BJ (cell line): Measurements from ENCODE around the gene FAM162A. TPM values are rescaled to one million over a fixed set of nuclear protein-coding genes. Genes with fewer than 3 reads are reported as not detected.
"Not testable (repeated sequence)": the region's sequence is repeated elsewhere in the genome, so short reads cannot be mapped to it uniquely, and the experiment has no call there.

Source experiments
- CTCF ChIA-PET: fragments of 350-600 bp; formaldehyde crosslinking; extraction: SDS; loops from one replicate; lab custom pipeline; 2021; ENCODE audit warnings: antibody characterized with exemption, inconsistent platforms; lab: Yijun Ruan, JAX
- POLR2A ChIA-PET: fragments of 300-600 bp; sonication (Branson Sonifier 250); formaldehyde crosslinking; extraction: SDS; loops from one replicate; lab custom pipeline; 2021; ENCODE audit warnings: antibody characterized with exemption; lab: Charles Lee
- DNase-seq: peaks from one replicate; pipeline ENCODE4 v3.0.0-alpha.2; 2011; ENCODE audit warnings: low read depth
- H3K27me3 ChIP-seq: 2 replicates; pipeline ENCODE4 v1.6.0; 2011; ENCODE audit warnings: low read length; ENCODE audit not compliant: control insufficient read depth, insufficient read depth
- H3K36me3 ChIP-seq: 2 replicates; pipeline ENCODE4 v1.5.1; 2011; ENCODE audit warnings: low read length; ENCODE audit not compliant: control insufficient read depth, insufficient read depth
- H3K4me3 ChIP-seq: 2 replicates; pipeline ENCODE4 v1.5.1; 2011; ENCODE audit warnings: low read depth, mild to moderate bottlenecking, control low read depth, low read length
- CTCF ChIP-seq: IDR thresholded peaks from 2 replicates; pipeline ENCODE4 v1.5.1; 2011; ENCODE audit warnings: low read depth, mild to moderate bottlenecking, control low read depth, inconsistent platforms, low read length, moderate library complexity; ENCODE audit not compliant: insufficient read depth
- polyA plus RNA-seq: library from polyadenylated mRNA; depleted of rRNA; stranded (reverse); fragments of >200 nt; gene quantifications from 2 replicates; pipeline ENCODE4 v1.2.3, GENCODE V29; 2011

The FAM162A gene
- polyA plus RNA-seq, 1 experiment, result 23.9 TPM

- Histone ChIP-seq H3K4me3 (no peak overlapping the region), H3K27me3 (no peaks in the 10 kb centered on the region), H3K36me3 (peaks cover 5% of the 10 kb centered on the region)
- TF ChIP-seq CTCF, result no peak
- POLR2A ChIA-PET, result no interaction called here
- CTCF ChIA-PET, result no interaction called here
- no peak for DNase-seq
Observed at GRCh38 chr3:122365073-122365472, 18.9 kb upstream of the FAM162A start.

- H3K36me3 ChIP-seq, POLR2A ChIA-PET, H3K27me3 ChIP-seq, DNase-seq, CTCF ChIA-PET, H3K4me3 ChIP-seq: not testable (repeated sequence)
Observed at GRCh38 chr3:122365582-122366378, 18.2 kb upstream of the FAM162A start.

- CTCF ChIA-PET, result interaction anchor here (1.9 kb wide), 1 partner anchor 17 kb away, joined by 5 read pairs; the partner anchor contains the start of genes FAM162A and MIX23
- POLR2A ChIA-PET, result no interaction called here
- no peak for DNase-seq
- Histone ChIP-seq H3K36me3 (peaks cover 5% of the 10 kb centered on the region), H3K4me3 (no peak overlapping the region), H3K27me3 (no peaks in the 10 kb centered on the region)
- no peak for TF ChIP-seq CTCF
Observed at GRCh38 chr3:122366379-122366749, 17.6 kb upstream of the FAM162A start.

- H3K27me3 ChIP-seq, result no peaks in the 10 kb centered on the region
- H3K4me3 ChIP-seq, result no peak overlapping the region
- no peak for DNase-seq
- H3K36me3 ChIP-seq, result peaks cover 2% of the 10 kb centered on the region
- no peak for TF ChIP-seq CTCF
- CTCF ChIA-PET, result no interaction called here
- POLR2A ChIA-PET, result no interaction called here
Observed at GRCh38 chr3:122374034-122374433, 9.9 kb upstream of the FAM162A start.

- Histone ChIP-seq H3K27me3 (no peaks in the 10 kb centered on the region), H3K36me3 (peaks cover 2% of the 10 kb centered on the region; the same call in 1 of the 2 replicates), H3K4me3 (no peak overlapping the region)
- ChIA-PET CTCF (no interaction called here), POLR2A (no interaction called here)
- DNase-seq, result no peak
- TF ChIP-seq CTCF, result no peak
Observed at GRCh38 chr3:122377975-122378374, 6.0 kb upstream of the FAM162A start.
